HepG2 (cell line): Measurements from ENCODE around the gene GPR4. TPM values are rescaled to one million over a fixed set of nuclear protein-coding genes. Genes with fewer than 3 reads are reported as not detected.

Source experiments
- AGO1 ChIP-seq: fragments of 200-400 bp; formaldehyde crosslinking; IDR thresholded peaks from 2 replicates; pipeline ENCODE4 v1.6.1; 2017; ENCODE audit warnings: mild to moderate bottlenecking, low read depth, low read length, moderate library complexity; ENCODE audit not compliant: poor library complexity, severe bottlenecking
- BRF2 ChIP-seq: sonication (generic); formaldehyde crosslinking; IDR thresholded peaks from 2 replicates; pipeline ENCODE4 v1.8.1; 2022; ENCODE audit warnings: mild to moderate bottlenecking, missing genetic modification reagents
- CSRNP1 ChIP-seq: sonication (generic); formaldehyde crosslinking; IDR thresholded peaks from 2 replicates; pipeline ENCODE4 v1.8.1; 2023; ENCODE audit warnings: mild to moderate bottlenecking, missing genetic modification reagents
- DNMT3B ChIP-seq: conservative IDR thresholded peaks from 2 replicates; pipeline ENCODE4 v1.6.1; 2016; ENCODE audit warnings: missing biosample characterization, control low read depth
- EP300 ChIP-seq, 3 experiments: sonication (generic) in 1 of 3; formaldehyde crosslinking in 1 of 3; IDR thresholded peaks; 2 replicates each; pipeline versions ENCODE4 v1.5.1 to v1.6.1; 2011 to 2020; ENCODE audit warnings: low read depth in 2 of 3, low read length in 2 of 3, borderline replicate concordance in 1 of 3, improper control_type of control experiment in 1 of 3, mild to moderate bottlenecking in 1 of 3, missing genetic modification reagents in 1 of 3, moderate library complexity in 1 of 3
- ERF ChIP-seq: IDR thresholded peaks from 2 replicates; pipeline ENCODE4 v1.6.1; 2018; ENCODE audit warnings: missing biosample characterization, missing genetic modification reagents
- FOSL2 ChIP-seq: sonication (generic); formaldehyde crosslinking; IDR thresholded peaks from 2 replicates; pipeline ENCODE4 v1.4.0; 2020; ENCODE audit warnings: missing genetic modification reagents
- FOXO4 ChIP-seq: sonication (generic); formaldehyde crosslinking; conservative IDR thresholded peaks from 2 replicates; pipeline ENCODE4 v1.8.1; 2023; ENCODE audit warnings: missing genetic modification reagents
- GABPB1 ChIP-seq: IDR thresholded peaks from 2 replicates; pipeline ENCODE4 v1.6.1; 2016; ENCODE audit warnings: mild to moderate bottlenecking, missing genetic modification reagents, moderate library complexity, missing compliant biosample characterization
- HMGA1 ChIP-seq: sonication (generic); formaldehyde crosslinking; conservative IDR thresholded peaks from 2 replicates; pipeline ENCODE4 v1.4.0; 2020; ENCODE audit warnings: missing genetic modification reagents
- PRPF4 ChIP-seq: fragments of 200-400 bp; formaldehyde crosslinking; IDR thresholded peaks from 2 replicates; pipeline ENCODE4 v1.6.1; 2016; ENCODE audit warnings: low read length, low read depth; ENCODE audit not compliant: poor library complexity, severe bottlenecking
- RAD21 ChIP-seq: fragments of 450-650 bp; formaldehyde crosslinking; IDR thresholded peaks from 2 replicates; pipeline ENCODE4 v1.5.0; 2020; ENCODE audit warnings: mild to moderate bottlenecking
- SIN3A ChIP-seq: IDR thresholded peaks from 2 replicates; pipeline ENCODE4 v1.6.1; 2011; ENCODE audit warnings: low read depth, mild to moderate bottlenecking, control low read depth, low read length, borderline replicate concordance
- ZBTB2 ChIP-seq: sonication (generic); formaldehyde crosslinking; IDR thresholded peaks from 2 replicates; pipeline ENCODE4 v1.8.0; 2022; ENCODE audit warnings: low read depth, missing genetic modification reagents
- ZBTB34 ChIP-seq: sonication (generic); formaldehyde crosslinking; IDR thresholded peaks from 2 replicates; pipeline ENCODE4 v1.8.0; 2022; ENCODE audit warnings: mild to moderate bottlenecking, missing genetic modification reagents
- ZKSCAN1 ChIP-seq: fragments of 150-350 bp; IDR thresholded peaks from 2 replicates; pipeline ENCODE4 v1.6.1; 2014; ENCODE audit warnings: low read length
- ZNF224 ChIP-seq: sonication (generic); formaldehyde crosslinking; IDR thresholded peaks from 2 replicates; pipeline ENCODE4 v1.5.0; 2020; ENCODE audit warnings: mild to moderate bottlenecking, missing genetic modification reagents
- ZNF547 ChIP-seq: sonication (generic); formaldehyde crosslinking; IDR thresholded peaks from 2 replicates; pipeline ENCODE4 v1.5.1; 2020; ENCODE audit warnings: mild to moderate bottlenecking, missing genetic modification reagents
- ZNF567 ChIP-seq: sonication (generic); formaldehyde crosslinking; IDR thresholded peaks from 2 replicates; pipeline ENCODE4 v1.8.1; 2023; ENCODE audit warnings: mild to moderate bottlenecking, missing genetic modification reagents, borderline replicate concordance
- ZNF597 ChIP-seq: sonication (generic); formaldehyde crosslinking; IDR thresholded peaks from 2 replicates; pipeline ENCODE4 v1.5.0; 2020; ENCODE audit warnings: missing genetic modification reagents
- polyA plus RNA-seq, 8 experiments: library from polyadenylated mRNA; depleted of rRNA in 3 of 8; stranded (reverse) in 7 of 8; unstranded in 1 of 8; fragments of >200 nt; fragmentation: Illumina TruSeq in 4 of 8; extraction: Trizol in 4 of 8; gene quantifications; 2 replicates each; pipeline versions ENCODE4 v1.2.1 to v1.2.3, GENCODE V29; 2011 to 2016; ENCODE audit warnings: low read depth in 4 of 8, missing spikeins in 1 of 8, mixed read lengths in 1 of 8; ENCODE audit not compliant: insufficient read depth in 1 of 8
- total RNA-seq, 5 experiments: library from RNA; depleted of rRNA; stranded (reverse); fragments of >200 nt; fragmentation: Illumina TruSeq; extraction: Trizol; gene quantifications; 2 replicates each; pipeline ENCODE4 v1.2.3, GENCODE V29; 2016; ENCODE audit warnings: low read depth in 1 of 5

The GPR4 gene
- total and polyA plus RNA-seq, 2 of the 13 experiments (the other 11 are each of a cell fraction or from before 2014, with no cell fraction given) = 0.15 TPM; not detected in 1

- TF ChIP-seq EP300 (IDR thresholded peaks at IDR 0.05; ENCODE audit: low read depth in 2 of 2, low read length in 2 of 2) = no peak; a peak in 1 of 4 replicates
- no peak for TF ChIP-seq EP300 (CRISPR knock-in tag; IDR thresholded peaks at IDR 0.05; ENCODE audit: borderline replicate concordance)
- TF ChIP-seq ZKSCAN1 = no peak
- TF ChIP-seq RAD21 (CRISPR knock-in tag) = no peak
- no peak for TF ChIP-seq BRF2 (CRISPR knock-in tag)
- TF ChIP-seq GABPB1 (CRISPR knock-in tag) = 0 out of 2 replicates have a peak, but pooled peaks have one; percentile 8
- peak; percentile 53 for TF ChIP-seq FOSL2 (CRISPR knock-in tag)
- TF ChIP-seq ZNF547 (CRISPR knock-in tag) = no peak
- no peak for TF ChIP-seq PRPF4
- no peak for TF ChIP-seq DNMT3B (CRISPR knock-in tag)
- no peak for TF ChIP-seq HMGA1 (CRISPR knock-in tag)
- TF ChIP-seq ZBTB2 = no peak
- TF ChIP-seq SIN3A = peak; percentile 39; the same call in 1 of the 2 replicates
- no peak for TF ChIP-seq ZNF567
- no peak for TF ChIP-seq ZNF597 (CRISPR knock-in tag)
- 0 out of 2 replicates have a peak, but pooled peaks have one; percentile 5 for TF ChIP-seq ZNF224 (CRISPR knock-in tag)
- no peak for TF ChIP-seq FOXO4 (CRISPR knock-in tag)
- no peak for TF ChIP-seq AGO1
- 0 out of 2 replicates have a peak, but pooled peaks have one; percentile 26 for TF ChIP-seq ERF (CRISPR knock-in tag)
- 0 out of 2 replicates have a peak, but pooled peaks have one; percentile 70 for TF ChIP-seq CSRNP1
- 0 out of 2 replicates have a peak, but pooled peaks have one; percentile 63 for TF ChIP-seq ZBTB34 (CRISPR knock-in tag)
Measured at GRCh38 chr19:45577111-45577905, 24.7 kb downstream of the GPR4 start (continued).
